IPS-15b (cell line): ENCODE measurements around the gene B3GNT8.
A peak's percentile ranks its signal among the peaks of the same experiment; 100 is the strongest.
"Not testable (repeated sequence)": the region's sequence is repeated elsewhere in the genome, so short reads cannot be mapped to it uniquely, and the experiment has no call there.

Experiments used
- H3K27me3 ChIP-seq: one replicate; pipeline ENCODE4 v1.6.1; 2013; ENCODE audit warnings: low read length; ENCODE audit not compliant: control insufficient read depth, insufficient read depth
- H3K36me3 ChIP-seq: one replicate; pipeline ENCODE4 v1.6.1; 2013; ENCODE audit warnings: low read length; ENCODE audit not compliant: control insufficient read depth, insufficient read depth
- H3K4me1 ChIP-seq: one replicate; pipeline ENCODE4 v1.6.1; 2013; ENCODE audit warnings: mild to moderate bottlenecking, low read length; ENCODE audit not compliant: control insufficient read depth, insufficient read depth
- H3K4me3 ChIP-seq: one replicate; pipeline ENCODE4 v1.5.1; 2013; ENCODE audit warnings: low read depth, low read length
- H3K9ac ChIP-seq: one replicate; pipeline ENCODE4 v1.6.1; 2013; ENCODE audit warnings: low read depth, mild to moderate bottlenecking, low read length
- H3K9me3 ChIP-seq: one replicate; pipeline ENCODE4 v1.6.1; 2013; ENCODE audit warnings: mild to moderate bottlenecking, low read length; ENCODE audit not compliant: control insufficient read depth, insufficient read depth

The B3GNT8 gene, protein sequence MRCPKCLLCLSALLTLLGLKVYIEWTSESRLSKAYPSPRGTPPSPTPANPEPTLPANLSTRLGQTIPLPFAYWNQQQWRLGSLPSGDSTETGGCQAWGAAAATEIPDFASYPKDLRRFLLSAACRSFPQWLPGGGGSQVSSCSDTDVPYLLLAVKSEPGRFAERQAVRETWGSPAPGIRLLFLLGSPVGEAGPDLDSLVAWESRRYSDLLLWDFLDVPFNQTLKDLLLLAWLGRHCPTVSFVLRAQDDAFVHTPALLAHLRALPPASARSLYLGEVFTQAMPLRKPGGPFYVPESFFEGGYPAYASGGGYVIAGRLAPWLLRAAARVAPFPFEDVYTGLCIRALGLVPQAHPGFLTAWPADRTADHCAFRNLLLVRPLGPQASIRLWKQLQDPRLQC

GRCh38 chr19:41426952-41427646, at the start of gene B3GNT8:
B3GNT8 (minus strand) TSS chr19:41427374; CDS start chr19:41426778, 596 bp downstream.
- Histone ChIP-seq H3K9ac (peak within 1 kb of the TSS; percentile 77), H3K4me1 (peaks cover 3% of the 10 kb centered on the region), H3K36me3 (peaks cover 34% of the 10 kb centered on the region), H3K9me3 (no peaks in the 10 kb centered on the region), H3K4me3 (peak within 1 kb of the TSS; percentile 50), H3K27me3 (no peaks in the 10 kb centered on the region)

DNA sequence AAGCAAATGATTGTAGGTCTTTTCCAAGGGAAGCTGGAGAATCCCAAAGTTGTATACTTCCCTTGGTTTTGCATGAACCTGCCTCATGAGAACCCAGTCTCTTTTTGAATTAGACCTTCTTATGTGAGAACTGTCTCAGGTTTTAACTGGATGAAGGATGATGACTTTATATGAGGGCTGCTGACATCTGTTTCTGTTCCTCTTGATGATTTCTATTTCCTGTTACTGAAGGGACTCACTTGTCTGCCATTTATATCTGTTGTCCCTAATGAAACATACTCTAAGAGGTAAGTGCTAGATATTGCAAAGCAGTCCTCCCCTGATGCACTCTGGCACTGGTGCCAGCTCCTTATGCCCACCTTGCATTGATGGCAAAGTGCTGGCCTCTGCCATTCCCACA, 49.4 kb upstream of the B3GNT8 start:
- Histone ChIP-seq H3K4me3 (no peak overlapping the region), H3K36me3 (no peaks in the 10 kb centered on the region), H3K9me3 (no peaks in the 10 kb centered on the region), H3K9ac (no peak overlapping the region), H3K4me1 (no peaks in the 10 kb centered on the region), H3K27me3 (no peaks in the 10 kb centered on the region)

DNA sequence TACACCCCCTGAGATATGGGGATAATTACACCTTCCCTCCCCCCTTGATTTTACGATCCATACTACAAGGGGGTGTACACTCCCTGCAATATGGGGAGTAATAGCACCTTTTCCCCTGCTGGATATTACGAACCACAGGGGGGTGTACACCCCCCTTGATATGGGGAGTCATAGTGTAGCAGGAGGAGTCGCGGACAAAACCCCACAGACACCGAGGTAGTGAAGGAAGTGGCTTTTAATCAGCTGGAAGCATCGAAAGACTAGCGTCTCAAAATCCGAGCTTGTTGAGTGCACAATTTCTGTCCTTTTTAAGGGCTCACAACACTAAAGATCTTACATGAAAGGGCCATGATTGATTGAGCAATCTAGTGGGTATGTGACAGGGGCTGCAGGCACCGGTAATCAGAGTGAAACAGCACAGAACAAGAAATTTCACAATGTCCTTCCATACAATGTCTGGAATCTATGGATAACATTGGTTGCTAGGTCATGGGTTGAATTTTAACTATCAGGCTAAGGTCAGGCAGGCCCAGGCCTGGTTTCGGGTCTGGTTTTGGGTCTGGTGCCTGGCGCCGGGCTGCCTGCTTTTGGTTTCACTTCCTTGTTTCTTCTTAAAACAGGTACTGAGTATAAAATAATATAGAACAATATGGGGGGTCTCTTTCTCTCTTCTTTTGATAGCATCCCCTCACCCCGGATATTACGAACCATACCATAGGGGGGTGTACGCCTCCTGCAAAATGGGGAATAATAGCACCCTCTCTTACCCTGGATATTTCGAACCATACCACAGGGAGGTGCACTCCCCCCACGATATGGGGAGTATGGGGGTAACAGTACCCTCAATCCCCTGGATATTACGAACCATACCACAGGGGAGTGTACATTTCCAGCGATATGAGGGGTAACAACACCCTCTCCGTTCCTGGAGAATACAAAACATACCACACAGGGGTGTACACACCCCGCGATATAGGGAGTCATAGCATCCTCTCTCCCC, 36.4 kb upstream of the B3GNT8 start:
- H3K36me3 ChIP-seq, H3K4me1 ChIP-seq, H3K27me3 ChIP-seq, H3K9me3 ChIP-seq, H3K9ac ChIP-seq, H3K4me3 ChIP-seq: not testable (repeated sequence)

- Histone ChIP-seq H3K4me1 (no peaks in the 10 kb centered on the region), H3K4me3 (no peak overlapping the region), H3K27me3 (peaks cover 2% of the 10 kb centered on the region), H3K9me3 (peaks cover 3% of the 10 kb centered on the region), H3K9ac (no peak overlapping the region), H3K36me3 (no peaks in the 10 kb centered on the region)
Observed at GRCh38 chr19:41462497-41462896, 35.3 kb upstream of the B3GNT8 start.

GRCh38 chr19:41457241-41457640, 30.1 kb upstream of the B3GNT8 start:
- H3K9me3 ChIP-seq, result peaks cover 3% of the 10 kb centered on the region
- H3K36me3 ChIP-seq, result no peaks in the 10 kb centered on the region
- no peak overlapping the region for H3K9ac ChIP-seq
- H3K27me3 ChIP-seq, result peaks cover 11% of the 10 kb centered on the region
- no peaks in the 10 kb centered on the region for H3K4me1 ChIP-seq
- H3K4me3 ChIP-seq, result no peak overlapping the region

- H3K36me3 ChIP-seq, result no peaks in the 10 kb centered on the region
- H3K9ac ChIP-seq, result no peak overlapping the region
- no peak overlapping the region for H3K4me3 ChIP-seq
- peaks cover 11% of the 10 kb centered on the region for H3K27me3 ChIP-seq
- H3K4me1 ChIP-seq, result no peaks in the 10 kb centered on the region
- peaks cover 2% of the 10 kb centered on the region for H3K9me3 ChIP-seq
Observed at GRCh38 chr19:41456342-41456918, 29.3 kb upstream of the B3GNT8 start.

- Histone ChIP-seq H3K4me3 (no peak overlapping the region), H3K27me3 (peaks cover 11% of the 10 kb centered on the region), H3K4me1 (no peaks in the 10 kb centered on the region), H3K9ac (no peak overlapping the region), H3K36me3 (no peaks in the 10 kb centered on the region), H3K9me3 (no peaks in the 10 kb centered on the region)
Observed at GRCh38 chr19:41455936-41456335, 28.8 kb upstream of the B3GNT8 start.

DNA sequence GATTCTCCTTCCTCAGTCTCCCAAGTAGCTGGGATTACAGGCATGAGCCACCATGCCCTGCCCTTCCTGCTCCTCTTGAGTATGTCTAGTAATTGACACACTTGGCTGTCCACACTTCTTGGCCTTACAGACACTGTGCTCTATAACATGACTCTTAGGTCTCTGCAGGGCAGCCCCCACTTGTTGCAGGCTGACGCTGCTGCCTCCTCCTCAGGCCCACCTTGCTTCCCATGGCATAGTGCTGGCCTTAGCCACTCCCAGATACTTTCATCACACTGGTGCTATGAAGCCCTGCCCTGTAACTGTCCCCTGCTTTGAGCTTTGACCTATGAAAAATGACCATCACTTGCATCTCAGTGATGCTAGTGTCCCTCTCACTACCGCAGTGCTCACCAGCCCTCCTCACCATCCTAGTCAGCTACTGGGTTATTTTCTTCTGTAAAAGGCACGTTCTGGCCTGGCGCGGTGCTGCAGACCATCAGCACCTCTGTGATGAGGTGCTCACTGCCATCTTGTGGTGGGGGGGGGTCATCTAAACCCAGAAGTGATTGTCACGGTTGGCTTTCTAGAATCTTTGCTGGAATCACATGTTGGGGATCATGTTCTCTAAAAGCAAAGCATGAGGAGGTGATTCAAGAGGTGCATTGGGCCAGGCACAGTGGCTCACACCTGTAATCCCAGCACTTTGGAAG, 25.6 kb upstream of the B3GNT8 start:
- Histone ChIP-seq H3K4me1 (no peaks in the 10 kb centered on the region), H3K4me3 (no peak overlapping the region), H3K36me3 (no peaks in the 10 kb centered on the region), H3K9me3 (no peaks in the 10 kb centered on the region), H3K27me3 (peaks cover 20% of the 10 kb centered on the region), H3K9ac (no peak overlapping the region)

- Histone ChIP-seq H3K27me3 (peaks cover 20% of the 10 kb centered on the region), H3K4me1 (no peaks in the 10 kb centered on the region), H3K4me3 (no peak overlapping the region), H3K9me3 (no peaks in the 10 kb centered on the region), H3K36me3 (no peaks in the 10 kb centered on the region), H3K9ac (no peak overlapping the region)
Observed at GRCh38 chr19:41449865-41450178, 22.6 kb upstream of the B3GNT8 start.

DNA sequence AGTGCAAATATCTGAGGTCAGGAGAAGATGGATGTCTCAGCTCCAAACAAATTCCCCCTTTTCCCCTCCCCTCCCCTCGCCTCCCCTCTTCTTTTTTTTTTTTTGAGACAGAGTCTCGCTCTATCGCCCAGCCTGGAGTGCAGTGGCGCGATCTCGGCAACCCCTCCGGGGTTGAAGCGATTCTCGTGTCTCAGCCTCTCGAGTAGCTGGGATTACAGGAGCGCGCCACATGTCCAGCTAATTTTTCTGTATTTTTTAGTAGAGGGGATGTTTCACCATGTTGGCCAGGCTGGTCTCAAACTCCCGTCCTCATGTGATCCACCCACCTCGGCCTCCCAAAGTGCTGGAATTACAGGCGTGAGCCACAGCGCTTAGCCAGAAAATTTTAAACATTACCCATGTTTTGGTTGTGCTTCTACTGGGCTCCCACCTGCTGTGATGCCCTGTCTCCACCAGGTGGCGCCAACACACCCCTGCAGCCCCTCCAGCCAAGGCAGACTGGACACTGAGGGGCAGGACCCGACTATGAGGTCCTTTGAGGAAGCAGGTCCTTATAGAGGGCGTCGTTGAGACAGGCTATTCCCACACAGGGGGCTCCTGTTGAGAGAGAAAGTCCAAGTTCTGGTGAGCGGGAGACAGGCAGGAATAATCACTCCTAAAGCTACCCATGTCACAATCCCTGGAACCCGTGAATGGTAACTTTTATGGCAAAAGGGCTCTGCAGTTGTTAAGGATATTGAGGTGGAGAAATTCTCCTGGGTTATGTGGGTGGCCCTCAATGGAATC, 22.1 kb upstream of the B3GNT8 start:
- Histone ChIP-seq H3K4me3 (peak overlapping the region; percentile 30), H3K9ac (no peak overlapping the region), H3K27me3 (peaks cover 17% of the 10 kb centered on the region), H3K9me3 (no peaks in the 10 kb centered on the region), H3K4me1 (no peaks in the 10 kb centered on the region), H3K36me3 (no peaks in the 10 kb centered on the region)
